ENCODE results near the gene BRD4.
A peak's percentile ranks its signal among the peaks of the same experiment; 100 is the strongest.

Gene BRD4

GRCh38 chr19:15290166-15290565 is 42.2 kb downstream of the BRD4 start:
- no peak for DNase-seq (ENCODE audit: low read depth, low spot score)

GRCh38 chr19:15289673-15290072 is 42.7 kb downstream of the BRD4 start:
- DNase-seq (ENCODE audit: low read depth, low spot score), result no peak

- DNase-seq (ENCODE audit: low read depth, low spot score), result peak; percentile 37
Observed at GRCh38 chr19:15288146-15288963, 44.0 kb downstream of the BRD4 start.

- no peak for DNase-seq (ENCODE audit: low read depth, low spot score)
Observed at GRCh38 chr19:15287496-15287895, 44.8 kb downstream of the BRD4 start.

- DNase-seq (ENCODE audit: low read depth, low spot score), result no peak
Observed at GRCh38 chr19:15286688-15287365, 45.5 kb downstream of the BRD4 start.

- no peak for DNase-seq (ENCODE audit: low read depth, low spot score)
Observed at GRCh38 chr19:15285896-15286591, 46.3 kb downstream of the BRD4 start.

- no peak for DNase-seq (ENCODE audit: low read depth, low spot score)
Observed at GRCh38 chr19:15284896-15285295, 47.4 kb downstream of the BRD4 start.

GRCh38 chr19:15284091-15284490 is 48.2 kb downstream of the BRD4 start:
- DNase-seq (ENCODE audit: low read depth, low spot score), result no peak

- peak; percentile 77 for DNase-seq (ENCODE audit: low read depth, low spot score)
Observed at GRCh38 chr19:15283141-15283883, 49.0 kb downstream of the BRD4 start.

- DNase-seq (ENCODE audit: low read depth, low spot score), result no peak
Observed at GRCh38 chr19:15282311-15282705, 50.0 kb downstream of the BRD4 start.

GRCh38 chr19:15280915-15281683 is 51.2 kb downstream of the BRD4 start:
- peak; percentile 94 for DNase-seq (ENCODE audit: low read depth, low spot score)

GRCh38 chr19:15280048-15280725 is 52.2 kb downstream of the BRD4 start:
- no peak for DNase-seq (ENCODE audit: low read depth, low spot score)

- DNase-seq (ENCODE audit: low read depth, low spot score), result no peak
Observed at GRCh38 chr19:15279326-15279904, 52.9 kb downstream of the BRD4 start.

- no peak for DNase-seq (ENCODE audit: low read depth, low spot score)
Observed at GRCh38 chr19:15276620-15277215, 55.6 kb downstream of the BRD4 start.

- DNase-seq (ENCODE audit: low read depth, low spot score), result no peak
Observed at GRCh38 chr19:15274477-15274876, 57.9 kb downstream of the BRD4 start.

- DNase-seq (ENCODE audit: low read depth, low spot score), result no peak
Observed at GRCh38 chr19:15269806-15270205, 62.5 kb downstream of the BRD4 start.

- no peak for DNase-seq (ENCODE audit: low read depth, low spot score)
Observed at GRCh38 chr19:15268928-15269253, 63.4 kb downstream of the BRD4 start.

- DNase-seq (ENCODE audit: low read depth, low spot score), result no peak
Observed at GRCh38 chr19:15268192-15268927, 64.0 kb downstream of the BRD4 start.

- DNase-seq (ENCODE audit: low read depth, low spot score), result no peak
Observed at GRCh38 chr19:15266683-15267082, 65.7 kb downstream of the BRD4 start.

Measured in astrocyte of the hippocampus (primary cell).